Spleen (tissue), 11 donors: ENCODE results near the gene CCDC47. TPM values are rescaled to one million over a fixed set of nuclear protein-coding genes. Genes with fewer than 3 reads are reported as not detected.
"Not testable (repeated sequence)": the region's sequence is repeated elsewhere in the genome, so short reads cannot be mapped to it uniquely, and the experiment has no call there.

Experiments used
- DNase-seq: peaks from one replicate; pipeline ENCODE4 v3.0.0-alpha.2; 2020
- H3K27ac ChIP-seq, 8 donors: fragments of 200-600 bp; sonication (generic) in 7 of 8; 1 replicate in 4 of 8; 2 replicates in 4 of 8; pipeline versions ENCODE4 v1.5.0 to v1.8.0; 2016 to 2021; ENCODE audit warnings: inconsistent platforms in 4 of 8, mild to moderate bottlenecking in 4 of 8, moderate library complexity in 1 of 8
- H3K27me3 ChIP-seq, 7 donors: fragments of 200-600 bp; sonication (generic) in 6 of 7; replicated peaks in 1 of 7; 1 replicate in 4 of 7; 2 replicates in 3 of 7; pipeline versions ENCODE4 v1.5.0 to v1.8.0; 2016 to 2021; ENCODE audit warnings: inconsistent platforms in 3 of 7, mild to moderate bottlenecking in 1 of 7
- H3K36me3 ChIP-seq, 6 donors: fragments of 200-600 bp; sonication (generic) in 5 of 6; 1 replicate in 4 of 6; 2 replicates in 2 of 6; pipeline versions ENCODE4 v1.5.0 to v1.8.0; 2016 to 2021; ENCODE audit warnings: inconsistent platforms in 2 of 6
- H3K4me1 ChIP-seq, 6 donors: fragments of 200-600 bp; sonication (generic) in 5 of 6; 1 replicate in 3 of 6; 2 replicates in 3 of 6; pipeline versions ENCODE4 v1.5.0 to v1.8.0; 2016 to 2021; ENCODE audit warnings: inconsistent platforms in 3 of 6
- H3K4me3 ChIP-seq, 8 donors: fragments of 200-600 bp; sonication (generic) in 7 of 8; 1 replicate in 4 of 8; 2 replicates in 4 of 8; pipeline versions ENCODE4 v1.5.0 to v1.8.0; 2016 to 2021; ENCODE audit warnings: inconsistent platforms in 4 of 8, mild to moderate bottlenecking in 4 of 8, moderate library complexity in 2 of 8
- H3K9me3 ChIP-seq, 8 donors: fragments of 200-600 bp; sonication (generic) in 7 of 8; 1 replicate in 4 of 8; 2 replicates in 4 of 8; pipeline versions ENCODE4 v1.5.0 to v1.8.0; 2016 to 2021; ENCODE audit warnings: inconsistent platforms in 4 of 8
- POLR2A ChIP-seq, 3 donors: fragments of 450-650 bp; IDR thresholded peaks; one replicate each; pipeline ENCODE4 v1.5.1; 2017; ENCODE audit warnings: antibody characterized with exemption in 3 of 3, mild to moderate bottlenecking in 1 of 3
- POLR2AphosphoS5 ChIP-seq, 3 donors: sonication (generic); formaldehyde crosslinking; IDR thresholded peaks; one replicate each; pipeline ENCODE4 v1.5.1; 2017; ENCODE audit warnings: antibody characterized with exemption in 3 of 3
- WGBS, 5 donors: extraction: QIAGEN DNeasy Blood & Tissue Kit in 3 of 5; methylation state at CpG; one replicate each; pipeline versions ENCODE4 v1.1.5 to v1.1.7; 2013 to 2018; 5-methylcytosine and 5-hydroxymethylcytosine counted together
- intact Hi-C: fragments of 100-400 bp; cut with DNase I; formaldehyde crosslinking; loops from one replicate; pipeline ENCODE4 v1.15.0; 2023; ENCODE audit warnings: low total_unique reads
- polyA plus RNA-seq, 3 donors: library from polyadenylated mRNA; stranded (reverse); fragments of 200-250 nt; gene quantifications; one replicate each; pipeline ENCODE4 v1.2.1, GENCODE V29; 2013
- total RNA-seq, 7 donors: library from RNA; depleted of rRNA in 3 of 7; stranded (reverse); fragments of >200 nt in 3 of 7; fragmentation: NEBNext Ultra II Directional in 4 of 7; extraction: Animal tissue kit (Norgen Biotek cat#: 25700) in 4 of 7; gene quantifications; one replicate each; pipeline versions ENCODE4 v1.1.0 to v1.2.1, GENCODE V29; 2016 to 2021
- TF ChIP-seq, protein P1 (sequence below), 11 experiments: fragments of 200-600 bp in 7 of 11; fragments of 450-650 bp in 4 of 11; sonication (generic) in 4 of 11; IDR thresholded peaks in 8 of 11; conservative IDR thresholded peaks in 3 of 11; 1 replicate in 7 of 11; 2 replicates in 4 of 11; pipeline versions ENCODE4 v1.4.0 to v1.8.0; 2016 to 2021; ENCODE audit warnings: antibody characterized with exemption in 11 of 11, inconsistent platforms in 4 of 11, mild to moderate bottlenecking in 1 of 11
- donor health status: healthy with polysubstance abuse.
- donor health status: DM: no; HTN: no; CAD: no; lungs with moderate emphysema.
- donor health status: DM: no; HTN: no; CAD: no.
- donor health status: Bipolar disorder and iron deficiency.
- donor health status: healthy.
- donor health status: DM: no; HTN: no; CAD: no.
- donor health status: DM: yes; HTN: yes; CAD: no.

The CCDC47 gene
- total and polyA plus RNA-seq, 10 donors = 8.9 to 74.0 (median 51.5) TPM

DNA sequence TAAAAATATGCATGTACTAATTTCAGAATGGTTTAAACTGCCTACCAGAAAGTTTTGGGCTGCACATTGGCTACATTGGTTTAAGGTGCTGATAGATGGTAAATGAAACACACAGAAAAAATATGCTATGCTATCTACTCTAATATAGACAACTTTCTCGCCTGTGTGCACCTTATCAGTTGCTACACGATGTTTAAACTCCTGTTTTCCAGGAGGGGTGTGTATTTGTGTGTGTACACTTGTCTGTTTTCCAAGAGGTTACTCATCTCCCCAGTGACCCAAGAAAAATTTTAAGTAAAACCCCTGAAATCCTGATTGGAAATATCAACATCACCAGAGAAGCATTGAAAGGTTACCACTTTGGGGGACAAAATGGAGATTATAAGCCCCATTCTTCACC is 32.2 kb upstream of the CCDC47 start:
- no peak overlapping the region for H3K27ac ChIP-seq
- WGBS, 5 donors = 91 to 96% (median 95%) methylated on average over 2 of the region's 2 CpGs
- intact Hi-C loops = no loop called here

DNA sequence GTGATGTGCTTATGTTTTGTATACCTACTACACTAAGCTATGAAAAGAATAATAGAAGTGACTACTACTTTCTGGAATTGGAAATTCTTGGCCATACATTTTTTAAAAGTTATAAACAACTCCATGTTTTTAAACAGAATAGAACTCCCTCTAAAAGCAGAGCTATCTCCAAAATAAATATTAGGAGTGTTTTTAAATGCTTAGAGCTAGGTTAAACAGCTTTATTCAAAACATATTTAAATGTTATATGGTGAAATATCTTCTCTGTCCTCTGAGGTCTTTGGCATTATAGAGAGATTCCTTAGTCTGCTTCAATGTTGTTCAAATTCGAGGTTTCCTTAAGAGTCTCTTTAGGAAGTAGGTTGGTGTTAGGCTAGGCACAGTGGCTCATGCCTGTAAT is 30.9 kb upstream of the CCDC47 start:
- intact Hi-C loops = no loop called here
- H3K36me3 ChIP-seq = peaks cover 4 to 100% (median 92%) of the 10 kb centered on the region in 6 donors
- 88 to 97% (median 94%) methylated on average over 1 of the region's 1 CpG for WGBS, 5 donors
- TF ChIP-seq POLR2AphosphoS5 (IDR thresholded peaks at IDR 0.05) (no peak), POLR2A (IDR thresholded peaks at IDR 0.05) (no peak)
- TF ChIP-seq, protein P1, sequence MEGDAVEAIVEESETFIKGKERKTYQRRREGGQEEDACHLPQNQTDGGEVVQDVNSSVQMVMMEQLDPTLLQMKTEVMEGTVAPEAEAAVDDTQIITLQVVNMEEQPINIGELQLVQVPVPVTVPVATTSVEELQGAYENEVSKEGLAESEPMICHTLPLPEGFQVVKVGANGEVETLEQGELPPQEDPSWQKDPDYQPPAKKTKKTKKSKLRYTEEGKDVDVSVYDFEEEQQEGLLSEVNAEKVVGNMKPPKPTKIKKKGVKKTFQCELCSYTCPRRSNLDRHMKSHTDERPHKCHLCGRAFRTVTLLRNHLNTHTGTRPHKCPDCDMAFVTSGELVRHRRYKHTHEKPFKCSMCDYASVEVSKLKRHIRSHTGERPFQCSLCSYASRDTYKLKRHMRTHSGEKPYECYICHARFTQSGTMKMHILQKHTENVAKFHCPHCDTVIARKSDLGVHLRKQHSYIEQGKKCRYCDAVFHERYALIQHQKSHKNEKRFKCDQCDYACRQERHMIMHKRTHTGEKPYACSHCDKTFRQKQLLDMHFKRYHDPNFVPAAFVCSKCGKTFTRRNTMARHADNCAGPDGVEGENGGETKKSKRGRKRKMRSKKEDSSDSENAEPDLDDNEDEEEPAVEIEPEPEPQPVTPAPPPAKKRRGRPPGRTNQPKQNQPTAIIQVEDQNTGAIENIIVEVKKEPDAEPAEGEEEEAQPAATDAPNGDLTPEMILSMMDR (IDR thresholded peaks at IDR 0.05 in 8 of 11, conservative IDR thresholded peaks at IDR 0.05 in 3 of 11) = no peak
- H3K4me3 ChIP-seq = no peak overlapping the region
- no peak overlapping the region for H3K27ac ChIP-seq
- peaks cover 0 to 4% (median 0%) of the 10 kb centered on the region in 6 donors for H3K4me1 ChIP-seq
- no peaks in the 10 kb centered on the region for H3K27me3 ChIP-seq
- H3K9me3 ChIP-seq = no peaks in the 10 kb centered on the region
- DNase-seq = no peak

More for the DNA sequence above, 32.2 kb upstream of the CCDC47 start:
- Histone ChIP-seq H3K36me3 (peaks cover 0 to 100% (median 91%) of the 10 kb centered on the region in 6 donors), H3K9me3 (no peaks in the 10 kb centered on the region), H3K27me3 (no peaks in the 10 kb centered on the region), H3K4me3 (no peak overlapping the region), H3K4me1 (peaks cover 0 to 11% (median 0%) of the 10 kb centered on the region in 6 donors)
- DNase-seq = no peak
- TF ChIP-seq POLR2A (IDR thresholded peaks at IDR 0.05) = no peak
- no peak for TF ChIP-seq POLR2AphosphoS5 (IDR thresholded peaks at IDR 0.05)
- TF ChIP-seq, protein P1 (IDR thresholded peaks at IDR 0.05 in 8 of 11, conservative IDR thresholded peaks at IDR 0.05 in 3 of 11) = no peak

DNA sequence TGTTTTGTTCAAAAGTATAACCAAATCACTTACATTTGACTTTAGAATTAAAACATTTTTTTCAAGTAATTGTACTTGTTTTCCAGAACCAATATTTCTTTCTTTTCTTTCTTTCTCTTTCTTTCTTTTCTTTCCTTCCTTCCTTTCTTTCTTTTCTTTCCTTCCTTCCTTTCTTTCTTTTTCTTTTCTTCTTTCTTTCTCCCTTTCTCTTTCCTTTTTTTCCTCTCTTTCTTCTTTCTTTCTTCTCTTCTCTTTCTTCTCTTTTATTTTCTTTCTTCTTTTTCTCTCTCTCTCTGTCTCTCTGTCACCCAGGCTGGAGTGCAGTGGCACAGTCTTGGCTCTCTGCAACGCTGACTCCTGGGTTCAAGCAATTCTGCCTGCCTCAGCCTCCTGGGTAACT is 27.4 kb upstream of the CCDC47 start:
- no peak overlapping the region for H3K27ac ChIP-seq
- H3K36me3 ChIP-seq = peaks cover 6 to 100% (median 92%) of the 10 kb centered on the region in 6 donors
- H3K9me3 ChIP-seq = no peaks in the 10 kb centered on the region
- no peaks in the 10 kb centered on the region for H3K4me1 ChIP-seq
- DNase-seq = no peak
- 95 to 100% (median 97%) methylated on average over 1 of the region's 1 CpG for WGBS, 5 donors
- intact Hi-C loops = no loop called here
- TF ChIP-seq POLR2A (IDR thresholded peaks at IDR 0.05) (no peak), POLR2AphosphoS5 (IDR thresholded peaks at IDR 0.05) (no peak)
- TF ChIP-seq, protein P1 (IDR thresholded peaks at IDR 0.05 in 8 of 11, conservative IDR thresholded peaks at IDR 0.05 in 3 of 11) = no peak
- H3K27me3 ChIP-seq = no peaks in the 10 kb centered on the region
- H3K4me3 ChIP-seq = no peak overlapping the region

DNA sequence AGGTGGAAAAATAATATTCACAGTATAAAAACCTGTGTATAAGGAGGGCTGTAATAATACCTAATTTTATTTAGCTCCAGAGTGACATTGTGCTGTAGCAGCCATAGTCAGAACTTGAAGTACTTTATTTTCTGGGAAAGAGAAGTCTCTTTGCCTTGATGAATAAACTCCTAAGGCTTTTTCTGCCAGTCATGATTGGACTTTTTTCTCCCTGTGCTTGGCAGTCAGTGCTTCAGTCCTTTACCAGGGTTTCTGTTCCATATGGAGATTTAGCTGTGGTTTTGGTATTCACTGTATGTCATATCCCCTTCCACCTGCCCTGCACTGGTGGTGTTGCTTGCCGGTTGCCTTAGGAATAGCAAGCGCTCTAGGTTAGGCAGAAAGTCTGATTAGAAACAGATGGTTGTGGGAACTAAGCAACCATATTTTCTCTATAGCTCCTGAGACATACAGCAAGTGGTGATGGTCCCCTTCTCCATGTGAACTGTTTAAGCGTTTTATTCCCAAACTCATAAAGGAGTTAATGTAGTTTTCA is 25.2 kb upstream of the CCDC47 start:
- intact Hi-C loops = no loop called here
- no peaks in the 10 kb centered on the region for H3K27me3 ChIP-seq
- no peaks in the 10 kb centered on the region for H3K9me3 ChIP-seq
- no peak for DNase-seq
- no peak overlapping the region for H3K27ac ChIP-seq
- WGBS, 5 donors = 94 to 98% (median 95%) methylated on average over 3 of the region's 3 CpGs
- peaks cover 6 to 100% (median 97%) of the 10 kb centered on the region in 6 donors for H3K36me3 ChIP-seq
- no peak overlapping the region for H3K4me3 ChIP-seq
- TF ChIP-seq POLR2AphosphoS5 (IDR thresholded peaks at IDR 0.05) (no peak), POLR2A (IDR thresholded peaks at IDR 0.05) (no peak)
- H3K4me1 ChIP-seq = no peaks in the 10 kb centered on the region

DNA sequence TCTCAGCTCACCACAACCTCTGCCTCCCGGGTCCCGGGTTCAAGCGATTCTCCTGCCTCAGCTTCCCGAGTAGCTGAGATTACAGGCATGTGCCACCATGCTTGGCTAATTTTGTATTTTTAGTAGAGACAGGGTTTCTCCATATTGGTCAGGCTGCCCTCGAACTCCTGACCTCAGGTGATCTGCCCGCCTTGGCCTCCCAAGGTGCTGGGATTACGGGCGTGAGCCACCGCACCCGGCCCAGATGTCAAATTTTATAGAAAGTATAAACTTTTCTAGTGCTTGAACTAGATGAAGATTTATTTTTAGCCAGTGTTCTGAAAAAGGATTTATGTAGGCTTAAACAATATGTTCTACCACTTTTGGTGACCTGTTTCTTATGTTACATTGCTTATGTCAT is 23.0 kb upstream of the CCDC47 start:
- H3K9me3 ChIP-seq, DNase-seq, H3K4me3 ChIP-seq, intact Hi-C loops, H3K4me1 ChIP-seq, H3K27ac ChIP-seq, H3K27me3 ChIP-seq: not testable (repeated sequence)
- 96 to 98% (median 97%) methylated on average over 10 of the region's 10 CpGs for WGBS, 5 donors
- peaks cover 10 to 100% (median 98%) of the 10 kb centered on the region in 6 donors for H3K36me3 ChIP-seq
